HG03097 (cell line): ENCODE results near the gene INO80D.
"Not testable (repeated sequence)": the region's sequence is repeated elsewhere in the genome, so short reads cannot be mapped to it uniquely, and the experiment has no call there.

Experiments
- ATAC-seq: cut with Tn5 transposase; IDR thresholded peaks from one replicate; pipeline ENCODE4 v1.9.1; 2021; ENCODE audit not compliant: unreplicated experiment, low FRiP score

Gene INO80D

GRCh38 chr2:206084870-206085741, 868 bp downstream of the INO80D start:
- peak; percentile 18 for ATAC-seq

DNA sequence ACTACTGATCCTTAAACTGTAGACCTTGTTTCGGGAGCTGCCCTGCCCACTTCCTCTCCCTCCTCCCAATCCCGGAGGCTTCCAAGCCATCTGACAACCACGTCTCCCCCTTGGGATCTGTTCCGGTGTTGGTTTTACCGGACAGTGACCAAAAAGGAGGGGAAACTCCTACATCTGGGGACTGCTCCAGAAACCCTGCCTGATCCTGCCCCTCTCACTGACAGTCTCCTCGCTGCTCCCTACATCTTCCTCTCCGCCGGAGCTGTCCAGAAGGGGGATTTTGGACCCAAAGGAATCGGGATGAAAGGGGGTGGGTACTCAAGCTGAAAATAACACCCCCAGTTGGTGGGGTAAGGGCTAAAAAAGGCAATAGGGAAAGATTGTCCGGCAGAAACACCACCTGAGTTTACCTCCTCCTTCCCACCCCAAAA, 1.5 kb downstream of the INO80D start:
- no peak for ATAC-seq

DNA sequence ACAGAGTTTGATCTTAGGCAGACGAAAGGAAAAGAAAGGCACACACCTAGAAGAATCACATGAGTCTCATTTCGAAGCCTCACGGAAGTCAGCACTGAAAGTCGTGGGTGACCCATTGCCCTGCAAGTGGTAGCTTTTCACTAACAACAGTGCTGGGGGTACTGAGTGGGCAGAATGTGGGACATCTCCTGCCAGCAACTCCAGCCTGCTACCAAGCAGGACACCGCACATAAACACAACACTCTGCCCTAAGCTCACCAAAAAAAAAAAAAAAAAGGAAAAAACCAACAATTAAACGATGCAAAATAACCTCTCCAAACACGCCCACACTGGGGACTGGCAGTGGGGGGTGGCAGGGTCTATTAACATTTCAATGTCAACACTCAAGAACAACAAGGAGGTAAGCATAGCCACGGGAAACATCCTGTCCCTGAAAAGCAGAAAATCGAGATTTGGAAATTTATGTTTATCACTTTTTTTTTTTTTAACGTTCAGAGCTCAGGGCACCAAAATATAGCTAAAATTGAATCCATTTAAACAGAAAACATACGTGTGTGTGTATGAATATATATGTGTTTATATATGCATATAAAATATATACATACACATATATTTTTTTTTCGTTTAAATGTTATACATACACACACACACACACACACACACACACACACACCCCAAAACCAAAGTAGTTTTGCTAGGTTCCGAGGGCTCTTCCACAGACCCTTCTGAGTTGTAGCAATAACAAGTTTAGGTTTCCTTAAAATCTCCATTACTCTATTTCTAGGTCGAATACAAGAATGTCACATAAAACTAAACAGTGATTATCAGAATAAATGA, 2.2 kb downstream of the INO80D start:
- ATAC-seq: no peak

DNA sequence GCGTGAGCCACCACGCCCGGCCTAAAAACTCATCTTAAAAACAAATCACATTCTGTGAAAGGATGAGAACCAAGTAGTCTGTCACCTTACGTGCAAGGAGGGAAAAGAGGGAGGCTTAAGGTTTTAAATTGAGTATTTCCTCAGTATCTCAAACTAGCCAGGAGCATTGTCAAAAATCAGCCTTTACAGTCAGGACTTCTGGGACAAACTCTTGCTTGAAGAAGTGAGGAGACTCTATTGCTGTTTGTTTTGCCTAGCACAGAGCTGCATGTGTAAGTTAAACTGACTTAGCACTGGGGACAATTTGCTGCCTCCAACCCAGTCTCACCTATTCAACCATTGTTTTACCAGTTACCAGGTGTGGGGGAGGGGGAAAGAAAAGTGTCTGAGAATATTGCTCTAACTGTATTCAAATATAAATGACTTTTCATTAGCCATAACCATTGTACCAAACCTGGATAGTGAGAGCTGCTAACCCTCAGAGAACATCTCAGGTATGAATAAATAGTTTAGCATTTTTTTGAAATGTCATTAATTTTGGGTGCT, 3.6 kb downstream of the INO80D start:
- ATAC-seq: no peak

DNA sequence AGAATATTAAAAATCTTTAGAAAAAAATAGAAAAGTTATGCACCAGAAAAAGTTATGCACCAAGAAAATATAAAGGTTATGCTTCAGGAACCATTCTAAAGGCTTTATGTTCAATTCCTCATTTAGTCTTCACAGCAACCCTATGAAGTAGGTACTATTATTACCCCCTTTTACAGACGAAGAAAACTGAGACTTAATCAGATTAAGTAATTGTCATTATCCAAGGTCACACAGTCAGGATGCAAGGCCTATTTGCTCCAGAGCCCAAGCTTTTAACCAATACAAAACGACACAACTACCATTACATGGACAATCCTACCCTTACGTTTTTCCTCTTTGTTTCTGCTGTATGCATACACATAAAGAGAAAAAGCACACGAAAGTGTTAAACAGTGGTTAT, 5.0 kb downstream of the INO80D start:
- ATAC-seq: no peak

DNA sequence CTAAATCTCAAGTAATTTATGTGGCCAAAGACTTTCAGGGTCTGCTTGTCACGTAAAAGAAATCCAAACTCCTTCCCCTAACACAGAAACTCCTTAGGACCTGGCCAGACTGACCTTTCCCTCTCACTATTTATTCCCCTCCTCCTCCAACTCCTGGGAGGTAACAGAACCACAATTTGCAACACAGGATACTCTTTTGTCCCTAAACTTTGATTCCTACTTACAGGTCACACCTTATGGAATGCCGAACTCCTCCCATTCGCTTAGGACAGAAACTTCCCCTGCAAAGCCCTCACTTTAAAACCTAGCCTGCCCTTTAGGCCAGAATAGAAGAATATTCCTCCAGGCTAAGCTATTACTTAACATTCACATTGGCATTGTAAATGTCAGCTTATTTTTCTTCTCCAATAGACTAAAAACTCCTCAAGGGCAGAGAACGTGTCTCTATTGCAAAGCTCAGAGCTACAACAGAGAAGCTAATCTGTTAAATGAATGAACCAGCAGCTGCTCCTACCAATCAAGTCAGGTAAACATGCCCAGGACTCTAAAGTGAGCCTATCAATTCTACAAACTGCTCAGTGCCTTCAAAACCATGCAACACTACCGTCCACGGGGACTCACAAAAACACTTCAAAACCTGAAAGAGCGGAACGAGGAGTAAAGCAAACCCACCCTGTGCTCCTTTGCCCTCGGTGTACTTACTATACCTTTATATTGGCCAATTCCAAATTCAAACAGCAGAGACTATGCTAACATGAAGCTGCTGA, 6.1 kb downstream of the INO80D start:
- ATAC-seq: no peak

- not testable (repeated sequence) for ATAC-seq
These were observed 8.1 kb downstream of the INO80D start for GRCh38 chr2:206077879-206078278.

GRCh38 chr2:206075113-206075512, 10.9 kb downstream of the INO80D start:
- no peak for ATAC-seq

DNA sequence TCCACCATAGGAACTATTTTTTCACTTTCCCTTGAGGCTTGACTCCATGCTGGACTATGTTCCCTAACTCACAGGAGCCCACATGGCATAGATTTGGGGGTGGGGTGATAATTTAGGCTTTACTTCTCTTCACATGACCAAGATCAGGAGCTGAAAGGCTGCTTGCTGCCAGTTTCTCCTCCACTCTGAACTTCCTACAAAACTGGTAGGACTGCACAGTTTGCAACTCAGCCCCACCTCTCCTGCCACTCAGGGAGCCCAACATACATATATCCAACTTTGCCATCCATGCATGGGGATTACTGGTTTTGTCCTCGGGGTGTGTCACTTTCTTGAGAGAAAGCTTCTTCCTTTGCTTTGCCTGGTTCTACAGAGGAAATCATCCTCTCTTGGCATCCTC, 14.2 kb downstream of the INO80D start:
- ATAC-seq: no peak

- ATAC-seq: no peak
These were observed 16.6 kb downstream of the INO80D start for GRCh38 chr2:206069417-206069816.

DNA sequence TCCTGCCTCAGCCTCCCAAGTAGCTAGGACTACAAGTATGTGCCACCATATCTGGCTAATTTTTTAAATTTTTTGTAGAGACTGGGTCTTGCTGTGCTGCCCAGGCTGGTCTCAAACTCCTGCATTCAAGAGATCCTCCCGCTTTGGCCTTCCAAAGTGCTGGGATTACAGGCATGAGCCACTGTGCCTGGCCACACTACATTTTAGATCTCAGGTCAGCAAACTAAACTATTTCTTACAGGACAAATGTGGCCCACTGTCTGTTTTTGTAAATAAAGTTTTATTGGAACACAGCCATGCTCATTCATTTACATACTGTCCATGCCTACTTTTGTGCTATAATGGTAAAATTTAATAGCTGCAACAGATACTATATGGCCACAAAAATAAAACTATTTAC, 17.8 kb downstream of the INO80D start:
- no peak for ATAC-seq

DNA sequence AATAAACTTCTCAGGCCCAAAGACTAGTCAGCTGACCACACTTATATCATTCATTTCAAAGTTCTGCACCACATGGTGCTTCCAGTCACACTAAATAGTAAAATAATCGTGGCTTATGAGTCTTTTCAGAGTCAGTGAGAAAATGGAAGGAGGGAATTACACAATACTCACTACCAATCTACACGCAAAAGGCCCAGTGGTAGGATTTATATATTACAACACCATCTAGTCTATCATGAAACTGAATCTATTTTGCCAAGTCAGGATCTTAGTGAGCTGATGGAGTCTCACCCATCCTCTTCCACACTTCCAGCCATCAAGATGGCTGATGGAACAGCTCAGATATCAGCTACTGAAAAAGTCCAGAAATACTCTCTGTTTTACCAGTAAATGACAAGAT, 21.9 kb downstream of the INO80D start:
- ATAC-seq: no peak

GRCh38 chr2:206063635-206064034, 22.3 kb downstream of the INO80D start:
- no peak for ATAC-seq

- no peak for ATAC-seq
These were observed 23.2 kb downstream of the INO80D start for GRCh38 chr2:206062724-206063123.

GRCh38 chr2:206056286-206056685, 29.7 kb downstream of the INO80D start:
- ATAC-seq: no peak

- no peak for ATAC-seq
These were observed 31.0 kb downstream of the INO80D start for GRCh38 chr2:206054952-206055351.

- no peak for ATAC-seq
These were observed 34.1 kb downstream of the INO80D start for GRCh38 chr2:206051912-206052311.

DNA sequence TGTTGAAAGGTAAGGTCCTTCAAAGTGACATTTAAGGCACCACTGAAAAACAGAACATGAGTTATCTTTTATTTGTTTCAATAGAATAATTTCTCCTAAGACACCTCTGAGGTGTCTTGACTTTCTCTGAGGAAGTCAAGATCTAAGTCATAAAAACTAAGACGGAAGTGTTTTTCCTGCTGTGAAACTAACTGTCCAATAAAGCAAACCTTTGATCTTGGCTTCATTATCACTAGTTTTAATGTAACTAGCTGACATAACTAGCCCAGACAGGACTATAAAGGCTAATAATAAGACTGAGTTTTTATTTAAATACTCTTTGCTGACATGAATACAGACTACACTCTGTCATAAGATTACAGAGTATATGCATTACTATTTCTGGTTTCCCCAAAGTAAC, 36.6 kb downstream of the INO80D start:
- ATAC-seq: no peak

DNA sequence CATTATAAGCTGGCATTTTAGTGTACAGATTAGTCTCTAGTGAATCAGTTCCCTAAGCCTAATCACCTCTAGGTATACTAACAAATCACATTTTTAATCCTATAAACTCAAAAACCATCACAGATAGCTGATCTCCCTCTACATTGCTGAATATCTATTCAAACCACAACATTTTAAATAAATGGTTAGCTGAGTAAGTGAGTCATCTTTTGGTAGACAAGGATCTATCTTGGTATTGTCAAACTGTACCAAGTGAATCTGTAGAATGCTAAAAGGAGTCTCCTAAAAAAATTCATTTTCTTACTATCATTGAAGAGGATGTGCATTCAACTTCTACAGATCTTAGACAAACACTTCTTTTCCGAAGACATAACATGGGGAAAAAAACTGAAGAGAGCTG, 40.7 kb downstream of the INO80D start:
- no peak for ATAC-seq

DNA sequence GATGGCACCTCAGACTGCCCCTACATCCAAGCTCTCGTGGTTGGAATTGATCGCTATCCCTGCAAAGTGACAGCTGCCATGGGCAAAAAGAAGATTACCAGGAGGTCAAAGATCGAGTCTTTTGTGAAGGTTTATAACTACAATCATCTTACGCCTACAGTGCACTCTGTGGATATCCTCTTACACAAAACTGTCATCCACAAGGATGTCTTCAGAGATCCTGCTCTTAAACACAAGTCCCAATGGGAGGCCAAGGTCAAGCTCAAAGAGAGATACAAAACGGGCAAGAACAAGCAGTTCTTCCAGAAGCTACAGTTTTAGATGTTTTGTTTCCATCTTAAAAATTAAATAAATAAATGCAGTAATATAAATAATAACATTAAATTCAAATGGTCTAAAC, 45.4 kb downstream of the INO80D start:
- ATAC-seq: no peak

DNA sequence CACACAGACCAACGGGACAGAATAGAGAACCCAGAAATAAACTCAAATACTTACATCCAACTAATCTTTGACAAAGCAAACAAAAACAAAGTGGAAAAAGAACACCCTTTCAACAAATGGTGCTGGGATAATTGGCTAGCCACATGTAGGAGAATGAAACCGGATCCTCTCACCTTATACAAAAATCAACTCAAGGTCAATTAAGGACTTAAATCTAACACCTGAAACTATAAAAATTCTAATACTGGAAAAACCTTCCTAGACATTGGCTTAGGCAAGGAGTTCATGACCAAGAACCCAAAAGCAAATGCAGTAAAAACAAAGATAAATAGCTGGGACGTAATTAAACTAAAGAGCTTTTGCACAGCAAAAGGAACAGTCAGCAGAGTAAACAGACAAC, 50.6 kb downstream of the INO80D start:
- ATAC-seq: not testable (repeated sequence)
